NCI-H446 treated with DMSO at 0.1 percent for 48 hours (cell line): ENCODE results near the gene CTDP1.

Experiments used
- DNase-seq: peaks from one replicate; lab custom pipeline; 2025; lab: John Stamatoyannopoulos, UW

CTDP1 gene

GRCh38 chr18:79782566-79783308, 103.1 kb downstream of the CTDP1 start:
- no peak for DNase-seq

- DNase-seq = no peak
Observed at GRCh38 chr18:79784071-79784913, 104.7 kb downstream of the CTDP1 start.

GRCh38 chr18:79784965-79785770, 105.6 kb downstream of the CTDP1 start:
- no peak for DNase-seq

GRCh38 chr18:79785831-79786230, 106.2 kb downstream of the CTDP1 start:
- DNase-seq = no peak

- DNase-seq = no peak
Observed at GRCh38 chr18:79786304-79786703, 106.7 kb downstream of the CTDP1 start.

GRCh38 chr18:79786786-79787526, 107.4 kb downstream of the CTDP1 start:
- DNase-seq = no peak

- DNase-seq = no peak
Observed at GRCh38 chr18:79787527-79787864, 107.9 kb downstream of the CTDP1 start.

GRCh38 chr18:79787865-79788733, 108.5 kb downstream of the CTDP1 start:
- no peak for DNase-seq

- no peak for DNase-seq
Observed at GRCh38 chr18:79788734-79789085, 109.1 kb downstream of the CTDP1 start.

GRCh38 chr18:79789091-79789891, 109.7 kb downstream of the CTDP1 start:
- DNase-seq = no peak

- DNase-seq = no peak
Observed at GRCh38 chr18:79789901-79790890, 110.6 kb downstream of the CTDP1 start.

GRCh38 chr18:79790996-79791972, 111.7 kb downstream of the CTDP1 start:
- no peak for DNase-seq

GRCh38 chr18:79792096-79792987, 112.7 kb downstream of the CTDP1 start:
- no peak for DNase-seq

GRCh38 chr18:79792988-79793355, 113.4 kb downstream of the CTDP1 start:
- DNase-seq = no peak

GRCh38 chr18:79794846-79795245, 115.2 kb downstream of the CTDP1 start:
- no peak for DNase-seq

- DNase-seq = no peak
Observed at GRCh38 chr18:79795446-79795845, 115.8 kb downstream of the CTDP1 start.

GRCh38 chr18:79796016-79796415, 116.4 kb downstream of the CTDP1 start:
- DNase-seq = no peak
